GM10266 (cell line): Measurements from ENCODE around the gene STX8.

Experiments used
- DNase-seq: peaks from one replicate; pipeline ENCODE4 v3.0.0; 2012; ENCODE audit errors: extremely low spot score
- CTCF ChIP-seq: IDR thresholded peaks from 2 replicates; pipeline ENCODE4 v1.5.1; 2012; ENCODE audit warnings: mild to moderate bottlenecking, low read depth; ENCODE audit not compliant: control insufficient read depth, insufficient read depth; ENCODE audit errors: missing control alignments

Gene STX8

GRCh38 chr17:9522074-9522473, 53.5 kb downstream of the STX8 start:
- peak; percentile 40 for DNase-seq
- TF ChIP-seq CTCF: peak; percentile 61

GRCh38 chr17:9521062-9521461, 54.6 kb downstream of the STX8 start:
- no peak for TF ChIP-seq CTCF
- DNase-seq: no peak

GRCh38 chr17:9520649-9521048, 55.0 kb downstream of the STX8 start:
- TF ChIP-seq CTCF: no peak
- no peak for DNase-seq

- DNase-seq: no peak
- TF ChIP-seq CTCF: no peak
Observed at GRCh38 chr17:9519583-9520272, 55.9 kb downstream of the STX8 start.

GRCh38 chr17:9517396-9517795, 58.2 kb downstream of the STX8 start:
- TF ChIP-seq CTCF: no peak
- no peak for DNase-seq

- TF ChIP-seq CTCF: no peak
- DNase-seq: no peak
Observed at GRCh38 chr17:9513266-9513665, 62.4 kb downstream of the STX8 start.

GRCh38 chr17:9512323-9513168, 63.1 kb downstream of the STX8 start:
- no peak for DNase-seq

More at GRCh38 chr17:9512323-9513168, 63.1 kb downstream of the STX8 start:
- no peak for TF ChIP-seq CTCF
